Heart left ventricle (tissue), 16 donors: Measurements from ENCODE around the gene ZNF674. TPM values are rescaled to one million over a fixed set of nuclear protein-coding genes. Genes with fewer than 3 reads are reported as not detected.

ENCODE experiments used
- ATAC-seq, 4 donors: fragments of 200-7000 bp; cut with Tn5 transposase; one replicate each; pipeline ENCODE4 v1.9.1; 2020 to 2022; ENCODE audit warnings: moderate library complexity in 4 of 4, mild to moderate bottlenecking in 3 of 4, moderate number of reproducible peaks in 1 of 4
- DNase-seq, 5 donors: peaks; one replicate each; pipeline ENCODE4 v3.0.0-alpha.2; 2020
- H3K27ac ChIP-seq, 12 donors: fragments of 200-600 bp; sonication (generic) in 4 of 12; one replicate each; pipeline versions ENCODE4 v1.5.0 to v1.8.0; 2016 to 2022; ENCODE audit warnings: mild to moderate bottlenecking in 2 of 12
- H3K27me3 ChIP-seq, 9 donors: fragments of 200-600 bp; sonication (generic) in 2 of 9; one replicate each; pipeline versions ENCODE4 v1.5.1 to v1.8.0; 2016 to 2022; ENCODE audit warnings: mild to moderate bottlenecking in 3 of 9
- H3K36me3 ChIP-seq, 9 donors: fragments of 200-600 bp; sonication (generic) in 2 of 9; one replicate each; pipeline versions ENCODE4 v1.5.0 to v1.8.0; 2018 to 2022; ENCODE audit warnings: mild to moderate bottlenecking in 2 of 9
- H3K4me1 ChIP-seq, 12 donors: fragments of 200-600 bp; sonication (generic) in 4 of 12; one replicate each; pipeline versions ENCODE4 v1.5.0 to v1.8.0; 2016 to 2022; ENCODE audit warnings: mild to moderate bottlenecking in 3 of 12
- H3K4me3 ChIP-seq, 12 donors: fragments of 200-600 bp; sonication (generic) in 4 of 12; one replicate each; pipeline versions ENCODE4 v1.5.0 to v1.8.0; 2017 to 2022; ENCODE audit warnings: mild to moderate bottlenecking in 9 of 12, moderate library complexity in 4 of 12
- H3K9me3 ChIP-seq, 12 donors: fragments of 200-600 bp; sonication (generic) in 4 of 12; one replicate each; pipeline versions ENCODE4 v1.5.0 to v1.8.0; 2016 to 2022; ENCODE audit warnings: mild to moderate bottlenecking in 1 of 12
- CTCF ChIP-seq, 12 donors: fragments of 200-600 bp; sonication (generic) in 4 of 12; IDR thresholded peaks; one replicate each; pipeline versions ENCODE4 v1.5.0 to v1.8.0; 2018 to 2022; ENCODE audit warnings: antibody characterized with exemption in 12 of 12, mild to moderate bottlenecking in 5 of 12
- POLR2A ChIP-seq, 2 donors: fragments of 450-650 bp; IDR thresholded peaks; one replicate each; pipeline ENCODE4 v1.6.1; 2017; ENCODE audit warnings: antibody characterized with exemption in 2 of 2, mild to moderate bottlenecking in 2 of 2, moderate library complexity in 2 of 2
- WGBS, 4 donors: extraction: QIAGEN DNeasy Blood & Tissue Kit in 2 of 4; methylation state at CpG; one replicate each; pipeline versions ENCODE4 v1.1.5 to v1.1.7; 2013 to 2018; 5-methylcytosine and 5-hydroxymethylcytosine counted together
- intact Hi-C, 10 donors: fragments of 100-400 bp; cut with DNase I; formaldehyde crosslinking; loops; one replicate each; pipeline versions ENCODE4 v1.11.1 to v1.14.2; 2022
- polyA plus RNA-seq, 2 donors: library from polyadenylated mRNA; stranded (reverse); fragments of 200-250 nt; gene quantifications; one replicate each; pipeline ENCODE4 v1.2.3, GENCODE V29; 2013
- total RNA-seq, 9 donors: library from RNA; depleted of rRNA in 2 of 9; stranded (reverse); fragments of >200 nt in 2 of 9; fragmentation: NEBNext Ultra II Directional in 3 of 9; extraction: Animal tissue kit (Norgen Biotek cat#: 25700) in 3 of 9; gene quantifications; one replicate each; pipeline versions ENCODE4 v1.1.0 to v1.2.4, GENCODE V29; 2016 to 2023
- donor health status: ischemic (EF 13 %, LVEDD 7.1; RV severe dilation, severe dysfunction).
- donor health status: healthy with polysubstance abuse.
- donor health status: DM: no; HTN: yes; CAD: no.
- donor health status: DM: no; HTN: no; CAD: no.
- donor health status: ischemic (EF 25% LVEDD 6.9; RV normal size, moderate dysfunction).
- donor health status: ischemic (EF 25% LVEDD 5.7; RV mildly dilated, moderate dysfunction).
- donor health status: healthy.
- donor health status: DM: yes; HTN: yes; CAD: no.
- donor health status: ischemic (EF 35%, LVEDD 5.7; RV mildly dilated, moderate dysfunction).
- donor health status: nonischemic (EF 11% LVEDD 7.7; RV severe dilation, severe dysfunction).
- donor health status: DM: yes; HTN: yes; CAD: no.
- donor health status: PGD.
- donor health status: ischemic (EF 29% LVEDD 5.4; RV normal size, mild dysfunction).
- donor health status: nonischemic (EF 23%, LVEDD 6.1; RV moderate dilation, normal function).

ZNF674 gene
- total and polyA plus RNA-seq, 11 donors = 0.81 to 5.6 (median 2.6) TPM

DNA sequence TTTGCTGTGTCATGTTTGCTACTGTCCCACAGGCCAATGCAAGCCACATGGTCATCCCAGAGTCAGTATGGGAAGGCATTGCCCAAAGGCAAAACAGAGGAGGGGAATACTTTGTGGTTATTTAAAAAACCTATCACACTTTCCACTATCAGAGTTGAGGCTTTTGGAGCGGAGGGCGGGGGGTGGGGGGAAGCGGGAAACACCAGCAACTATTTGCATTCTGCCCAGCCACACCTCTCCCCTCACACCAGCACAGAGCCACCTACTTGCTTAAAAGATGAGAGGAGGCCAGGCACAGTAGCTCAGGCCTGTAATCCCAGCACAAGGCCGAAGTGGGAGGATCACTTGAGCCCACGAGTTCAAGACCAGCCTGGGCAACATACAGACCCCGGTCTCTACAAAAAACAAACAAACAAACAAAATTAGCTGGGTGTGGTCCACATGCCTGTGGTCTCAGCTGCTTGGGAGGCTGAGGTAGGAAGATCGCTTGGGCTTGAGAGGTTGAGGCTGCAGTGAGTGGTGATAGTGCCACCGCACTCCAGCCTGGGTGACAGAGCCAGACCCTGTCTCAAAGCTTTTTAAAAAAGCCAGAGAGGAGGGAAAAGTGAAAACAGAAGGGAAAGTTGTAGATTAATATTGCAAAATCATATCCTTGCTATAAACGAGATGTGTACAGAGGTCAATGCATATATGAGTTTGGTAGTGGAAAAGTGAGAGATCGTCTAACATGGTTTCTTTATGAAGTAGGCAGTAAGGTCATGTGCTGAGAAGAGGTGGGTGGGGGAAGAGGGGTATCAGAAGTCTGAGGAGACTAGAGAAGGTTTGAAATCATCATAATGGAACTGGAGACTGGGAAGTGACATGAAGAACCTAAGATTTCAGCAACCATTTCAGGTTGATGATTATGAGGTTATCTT is 26.5 kb upstream of the ZNF674 start:
- 82 to 96% (median 92%) methylated on average over 10 of the region's 10 CpGs for WGBS, 4 donors

DNA sequence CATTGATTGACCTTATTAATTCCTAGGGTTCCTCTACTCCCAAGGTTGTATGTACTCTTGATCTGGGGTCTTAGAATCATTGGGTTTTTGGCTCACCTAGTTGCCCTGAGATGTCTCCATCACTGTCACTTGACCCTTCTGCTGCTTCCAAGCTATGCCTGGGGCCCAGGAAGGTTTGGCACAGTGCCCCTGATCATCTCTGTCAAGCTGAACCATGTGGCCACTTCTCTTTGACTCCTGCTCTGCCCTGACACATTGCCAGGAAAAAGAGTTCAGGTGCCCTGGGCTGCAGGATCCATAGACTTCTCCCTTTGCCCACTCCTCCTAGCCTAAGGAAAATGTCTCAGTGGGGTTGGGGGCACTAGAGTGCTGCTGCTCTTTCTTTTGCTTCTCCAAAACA is 24.4 kb upstream of the ZNF674 start:
- ATAC-seq (no peak), DNase-seq (peak in 2 of 5 donors; percentile 49 to 53)
- Histone ChIP-seq H3K4me3 (no peak overlapping the region), H3K4me1 (peaks cover 0 to 10% (median 0%) of the 10 kb centered on the region in 12 donors), H3K36me3 (no peaks in the 10 kb centered on the region), H3K9me3 (no peaks in the 10 kb centered on the region), H3K27me3 (no peaks in the 10 kb centered on the region), H3K27ac (no peak overlapping the region)
- intact Hi-C loops = loop anchor here (5.0 kb wide), 2 partner anchors 73 to 118 kb away; no protein-coding TSS in a partner anchor
- TF ChIP-seq POLR2A (IDR thresholded peaks at IDR 0.05) (no peak), CTCF (IDR thresholded peaks at IDR 0.05) (no peak)

More for the DNA sequence above, 26.5 kb upstream of the ZNF674 start:
- TF ChIP-seq POLR2A (IDR thresholded peaks at IDR 0.05) (no peak), CTCF (IDR thresholded peaks at IDR 0.05) (no peak)
- Histone ChIP-seq H3K4me1 (peaks cover 0 to 10% (median 0%) of the 10 kb centered on the region in 12 donors), H3K36me3 (no peaks in the 10 kb centered on the region), H3K9me3 (no peaks in the 10 kb centered on the region), H3K27me3 (no peaks in the 10 kb centered on the region), H3K4me3 (no peak overlapping the region), H3K27ac (no peak overlapping the region)
- no peak for ATAC-seq
- intact Hi-C loops = loop anchor here in 9 of 10 donors (5.0 kb wide), 2 partner anchors 71 to 116 kb away; no protein-coding TSS in a partner anchor
- DNase-seq = no peak

DNA sequence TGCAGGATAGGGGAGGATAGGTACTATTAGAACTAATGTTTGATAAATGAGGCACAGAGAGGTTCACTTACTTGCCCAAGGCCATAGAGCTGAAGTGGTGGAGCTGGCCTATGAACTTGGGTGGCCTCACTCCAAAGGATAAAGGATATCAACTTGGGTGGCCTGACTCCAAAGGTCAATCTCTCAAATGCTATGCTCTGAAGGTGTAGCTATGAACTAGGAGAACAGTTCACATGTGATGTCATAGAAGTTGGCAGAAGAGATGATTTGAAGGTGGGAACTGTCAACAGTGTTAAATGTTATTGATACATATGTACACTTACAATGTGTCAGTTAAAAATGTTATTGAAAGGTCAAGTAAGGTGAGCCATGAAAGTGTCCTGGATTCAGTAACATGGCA is 22.2 kb upstream of the ZNF674 start:
- intact Hi-C loops = loop anchor here in 1 of 10 donors (5.0 kb wide), 1 partner anchor 75 kb away; no protein-coding TSS in a partner anchor
- no peak overlapping the region for H3K27ac ChIP-seq
- H3K4me3 ChIP-seq = no peak overlapping the region
- DNase-seq (no peak), ATAC-seq (peak in 1 of 4 donors; percentile 29)
- no peaks in the 10 kb centered on the region for H3K36me3 ChIP-seq
- H3K9me3 ChIP-seq = no peaks in the 10 kb centered on the region
- TF ChIP-seq POLR2A (IDR thresholded peaks at IDR 0.05) (no peak), CTCF (IDR thresholded peaks at IDR 0.05) (no peak)
- no peaks in the 10 kb centered on the region for H3K27me3 ChIP-seq
- peaks cover 0 to 8% (median 0%) of the 10 kb centered on the region in 12 donors for H3K4me1 ChIP-seq

- peak in 3 of 4 donors; percentile 44 to 75 (median 73) for ATAC-seq
- no peak overlapping the region for H3K27ac ChIP-seq
Observed at GRCh38 chrX:46561824-46562657, 16.8 kb upstream of the ZNF674 start.

More at GRCh38 chrX:46561824-46562657, 16.8 kb upstream of the ZNF674 start:
- Histone ChIP-seq H3K27me3 (no peaks in the 10 kb centered on the region), H3K36me3 (no peaks in the 10 kb centered on the region), H3K4me3 (no peak overlapping the region), H3K4me1 (peaks cover 0 to 5% (median 0%) of the 10 kb centered on the region in 12 donors), H3K9me3 (no peaks in the 10 kb centered on the region)
- intact Hi-C loops = no loop called here
- peak in 1 of 5 donors; percentile 33 for DNase-seq
- TF ChIP-seq POLR2A (IDR thresholded peaks at IDR 0.05) = no peak
- no peak for TF ChIP-seq CTCF (IDR thresholded peaks at IDR 0.05)
- 58 to 70% (median 64%) methylated on average over 6 of the region's 6 CpGs for WGBS, 4 donors
